ENCODE results near the gene ABHD12B.

- no peak for TF ChIP-seq POLR2A (IDR thresholded peaks at IDR 0.05)
- TF ChIP-seq CTCF (IDR thresholded peaks at IDR 0.05) = no peak
These were observed 60.3 kb downstream of the ABHD12B start for GRCh38 chr14:50932156-50932555.

All from lower leg skin (tissue), 3 donors.